T-helper 22 cell (primary cell): Measurements from ENCODE around the gene RBM19.

Experiments
- DNase-seq: peaks from one replicate; pipeline ENCODE4 v3.0.0-alpha.2; 2020; ENCODE audit warnings: low read depth

The RBM19 gene

GRCh38 chr12:113955109-113955970 is 10.8 kb downstream of the RBM19 start:
- no peak for DNase-seq

GRCh38 chr12:113954547-113954946 is 11.6 kb downstream of the RBM19 start:
- no peak for DNase-seq

GRCh38 chr12:113950873-113951272 is 15.3 kb downstream of the RBM19 start:
- no peak for DNase-seq

GRCh38 chr12:113949321-113950305 is 16.5 kb downstream of the RBM19 start:
- DNase-seq, result no peak

GRCh38 chr12:113948151-113948914 is 17.8 kb downstream of the RBM19 start:
- DNase-seq, result no peak

- DNase-seq, result no peak
Measured at GRCh38 chr12:113946175-113946574, 19.9 kb downstream of the RBM19 start.

GRCh38 chr12:113945174-113946173 is 20.7 kb downstream of the RBM19 start:
- DNase-seq, result no peak

GRCh38 chr12:113942209-113942608 is 23.9 kb downstream of the RBM19 start:
- no peak for DNase-seq

GRCh38 chr12:113941208-113941486 is 25.0 kb downstream of the RBM19 start:
- no peak for DNase-seq

- DNase-seq, result no peak
Measured at GRCh38 chr12:113940357-113941207, 25.5 kb downstream of the RBM19 start.

- no peak for DNase-seq
Measured at GRCh38 chr12:113939867-113940266, 26.3 kb downstream of the RBM19 start.

- DNase-seq, result no peak
Measured at GRCh38 chr12:113938471-113938870, 27.7 kb downstream of the RBM19 start.

- DNase-seq, result no peak
Measured at GRCh38 chr12:113936460-113936859, 29.7 kb downstream of the RBM19 start.

- no peak for DNase-seq
Measured at GRCh38 chr12:113935459-113935858, 30.7 kb downstream of the RBM19 start.

GRCh38 chr12:113934946-113935345 is 31.2 kb downstream of the RBM19 start:
- DNase-seq, result no peak

GRCh38 chr12:113934060-113934814 is 31.9 kb downstream of the RBM19 start:
- DNase-seq, result no peak

GRCh38 chr12:113933201-113933786 is 32.8 kb downstream of the RBM19 start:
- no peak for DNase-seq

GRCh38 chr12:113932381-113933196 is 33.5 kb downstream of the RBM19 start:
- no peak for DNase-seq
